HG03159 (cell line): ENCODE measurements around the gene F7.

ENCODE experiments used
- ATAC-seq: cut with Tn5 transposase; IDR thresholded peaks from one replicate; pipeline ENCODE4 v1.9.1; 2021; ENCODE audit warnings: mild to moderate bottlenecking, moderate library complexity; ENCODE audit not compliant: unreplicated experiment

F7 gene

GRCh38 chr13:113166681-113167080 lies 61.1 kb downstream of the F7 start:
- ATAC-seq = no peak

GRCh38 chr13:113167155-113167554 lies 61.6 kb downstream of the F7 start:
- ATAC-seq = no peak

- ATAC-seq = no peak
Observed at GRCh38 chr13:113167575-113167974, 62.0 kb downstream of the F7 start.

GRCh38 chr13:113168211-113168610 lies 62.6 kb downstream of the F7 start:
- ATAC-seq = no peak

- no peak for ATAC-seq
Observed at GRCh38 chr13:113169277-113170272, 64.0 kb downstream of the F7 start.
